Measurements from ENCODE around the gene PTPRA. TPM values are rescaled to one million over a fixed set of nuclear protein-coding genes. Genes with fewer than 3 reads are reported as not detected.
"Not testable (repeated sequence)": the region's sequence is repeated elsewhere in the genome, so short reads cannot be mapped to it uniquely, and the experiment has no call there.

Gene PTPRA
- total RNA-seq, 1 donor = 44.2 TPM

GRCh38 chr20:2891343-2891742 lies 18.1 kb downstream of the PTPRA start:
- H3K4me2 ChIP-seq (ENCODE audit: insufficient read depth, low read length) = no peak overlapping the region
- peaks cover 9% of the 10 kb centered on the region for H3K4me1 ChIP-seq (ENCODE audit: insufficient read depth, low read length)
- no peaks in the 10 kb centered on the region for H3K27me3 ChIP-seq (ENCODE audit: insufficient read depth, low read length)
- no peaks in the 10 kb centered on the region for H3K9me3 ChIP-seq (ENCODE audit: low read depth, low read length)
- peaks cover 76% of the 10 kb centered on the region for H3K79me2 ChIP-seq (ENCODE audit: insufficient read depth, low read length)
- no peak overlapping the region for H3K27ac ChIP-seq (ENCODE audit: low read depth, low read length)
- no peak for TF ChIP-seq CTCF (IDR thresholded peaks at IDR 0.05; ENCODE audit: extremely low read depth, low read depth, low read length)
- H3K36me3 ChIP-seq (ENCODE audit: insufficient read depth, low read length) = no peaks in the 10 kb centered on the region
- no peak overlapping the region for H3K4me3 ChIP-seq (ENCODE audit: insufficient read depth, low read length)
- no peak overlapping the region for H2AFZ ChIP-seq (ENCODE audit: low read length)
- no peak for DNase-seq (ENCODE audit: insufficient read length, low spot score, missing footprints)
- H4K20me1 ChIP-seq (ENCODE audit: insufficient read depth, low read length) = peaks cover 44% of the 10 kb centered on the region

- H3K9me3 ChIP-seq (ENCODE audit: low read depth, low read length) = no peaks in the 10 kb centered on the region
- H3K79me2 ChIP-seq (ENCODE audit: insufficient read depth, low read length) = peaks cover 80% of the 10 kb centered on the region
- no peak overlapping the region for H2AFZ ChIP-seq (ENCODE audit: low read length)
- no peak overlapping the region for H3K4me2 ChIP-seq (ENCODE audit: insufficient read depth, low read length)
- no peak for TF ChIP-seq CTCF (IDR thresholded peaks at IDR 0.05; ENCODE audit: extremely low read depth, low read depth, low read length)
- H3K36me3 ChIP-seq (ENCODE audit: insufficient read depth, low read length) = no peaks in the 10 kb centered on the region
- no peak overlapping the region for H3K27ac ChIP-seq (ENCODE audit: low read depth, low read length)
- H4K20me1 ChIP-seq (ENCODE audit: insufficient read depth, low read length) = peaks cover 45% of the 10 kb centered on the region
- no peak for DNase-seq (ENCODE audit: insufficient read length, low spot score, missing footprints)
- H3K4me1 ChIP-seq (ENCODE audit: insufficient read depth, low read length) = peaks cover 9% of the 10 kb centered on the region
- H3K4me3 ChIP-seq (ENCODE audit: insufficient read depth, low read length) = no peak overlapping the region
- H3K27me3 ChIP-seq (ENCODE audit: insufficient read depth, low read length) = no peaks in the 10 kb centered on the region
These were observed 19.1 kb downstream of the PTPRA start for GRCh38 chr20:2892376-2892775.

GRCh38 chr20:2894221-2894620 lies 20.9 kb downstream of the PTPRA start:
- Histone ChIP-seq H3K27ac (ENCODE audit: low read depth, low read length) (no peak overlapping the region), H2AFZ (ENCODE audit: low read length) (no peak overlapping the region), H3K4me1 (ENCODE audit: insufficient read depth, low read length) (peaks cover 9% of the 10 kb centered on the region), H3K9me3 (ENCODE audit: low read depth, low read length) (no peaks in the 10 kb centered on the region), H3K79me2 (ENCODE audit: insufficient read depth, low read length) (peaks cover 72% of the 10 kb centered on the region), H4K20me1 (ENCODE audit: insufficient read depth, low read length) (peaks cover 34% of the 10 kb centered on the region), H3K4me3 (ENCODE audit: insufficient read depth, low read length) (no peak overlapping the region), H3K36me3 (ENCODE audit: insufficient read depth, low read length) (no peaks in the 10 kb centered on the region), H3K27me3 (ENCODE audit: insufficient read depth, low read length) (no peaks in the 10 kb centered on the region), H3K4me2 (ENCODE audit: insufficient read depth, low read length) (no peak overlapping the region)
- TF ChIP-seq CTCF (IDR thresholded peaks at IDR 0.05; ENCODE audit: extremely low read depth, low read depth, low read length) = no peak
- DNase-seq (ENCODE audit: insufficient read length, low spot score, missing footprints) = no peak

GRCh38 chr20:2895154-2895553 lies 21.9 kb downstream of the PTPRA start:
- peaks cover 30% of the 10 kb centered on the region for H4K20me1 ChIP-seq (ENCODE audit: insufficient read depth, low read length)

More at GRCh38 chr20:2895154-2895553, 21.9 kb downstream of the PTPRA start:
- peaks cover 72% of the 10 kb centered on the region for H3K79me2 ChIP-seq (ENCODE audit: insufficient read depth, low read length)
- not testable (repeated sequence) for DNase-seq (ENCODE audit: insufficient read length, low spot score, missing footprints); H3K36me3 ChIP-seq (ENCODE audit: insufficient read depth, low read length); H3K9me3 ChIP-seq (ENCODE audit: low read depth, low read length); H3K27me3 ChIP-seq (ENCODE audit: insufficient read depth, low read length); H3K4me2 ChIP-seq (ENCODE audit: insufficient read depth, low read length); H3K4me1 ChIP-seq (ENCODE audit: insufficient read depth, low read length); H2AFZ ChIP-seq (ENCODE audit: low read length); H3K4me3 ChIP-seq (ENCODE audit: insufficient read depth, low read length); H3K27ac ChIP-seq (ENCODE audit: low read depth, low read length)
